ENCODE data around the gene SCAPER. TPM values are rescaled to one million over a fixed set of nuclear protein-coding genes. Genes with fewer than 3 reads are reported as not detected.

Gene SCAPER
- total RNA-seq, 1 experiment from 2014 or later, result 14.7 TPM

GRCh38 chr15:76333309-76333708 is 571.8 kb downstream of the SCAPER start:
- CTCF ChIA-PET, result interaction anchor here (0.7 to 1.2 kb wide), 4 partner anchors 12 to 148 kb away, joined by 3 to 6 read pairs (median 3); no protein-coding TSS in a partner anchor

More at GRCh38 chr15:76333309-76333708, 571.8 kb downstream of the SCAPER start:
- Histone ChIP-seq H3K9me2 (ENCODE audit: insufficient read depth) (no peaks in the 10 kb centered on the region), H3K9me3 (ENCODE audit: control insufficient read depth in 1 of 2, insufficient read depth in 1 of 2, low read depth in 1 of 2, low read length in 2 of 2) (no peaks in the 10 kb centered on the region), H3K27me3 (ENCODE audit: insufficient read depth, low read length) (no peaks in the 10 kb centered on the region), H2AFZ (ENCODE audit: low read depth, low read length, poor library complexity, severe bottlenecking) (no peak overlapping the region), H4K20me1 (ENCODE audit: insufficient read depth) (no peaks in the 10 kb centered on the region), H3K27ac (ENCODE audit: low read depth, low read length) (no peak overlapping the region), H3K4me1 (ENCODE audit: control insufficient read depth in 1 of 2, insufficient read depth in 2 of 2, low read length in 2 of 2) (peaks cover 10 to 33% of the 10 kb centered on the region in 2 experiments; a peak in 3 of 4 replicates), H3K4me3 (replicated peaks in 1 of 2; ENCODE audit: low read depth in 1 of 2, low read length in 2 of 2) (no peak overlapping the region), H3K36me3 (ENCODE audit: control insufficient read depth in 1 of 2, insufficient read depth in 2 of 2, low read length in 2 of 2) (no peaks in the 10 kb centered on the region), H3K4me2 (ENCODE audit: low read length) (no peak overlapping the region), H3K9ac (ENCODE audit: low read length) (no peak overlapping the region), H3K79me2 (ENCODE audit: insufficient read depth, low read length) (peaks cover 11% of the 10 kb centered on the region)
- intact Hi-C loops (cut with micrococcal nuclease), result loop anchor here (10.0 kb wide), 1 partner anchor 511 kb away; no protein-coding TSS in a partner anchor
- ChIA-PET RAD21 (ENCODE audit: low non-redundant PET in 1 of 2, low total read pairs in 2 of 2, uncharacterized antibody in 2 of 2, unreplicated experiment in 2 of 2) (no interaction called here), POLR2A (no interaction called here)
- no peak for DNase-seq (ENCODE audit: low read depth, low spot score)
- ATAC-seq, result no peak
- TF ChIP-seq YY1 (IDR thresholded peaks at IDR 0.05; ENCODE audit: extremely low read depth, insufficient replicate concordance, low read depth, low read length), result no peak
- no peak for TF ChIP-seq REST (IDR thresholded peaks at IDR 0.05; ENCODE audit: low read depth)
- no peak for TF ChIP-seq ZBTB33 (IDR thresholded peaks at IDR 0.05; ENCODE audit: extremely low read depth, insufficient replicate concordance, low read length)
- no peak for TF ChIP-seq SP1 (IDR thresholded peaks at IDR 0.05; ENCODE audit: low read depth)
- TF ChIP-seq ZFX (IDR thresholded peaks at IDR 0.05), result no peak
- no peak for TF ChIP-seq FOSL1 (IDR thresholded peaks at IDR 0.05; ENCODE audit: low read depth)
- no peak for TF ChIP-seq EGR1 (IDR thresholded peaks at IDR 0.05; ENCODE audit: low read depth)
- no peak for TF ChIP-seq TCF7L2 (IDR thresholded peaks at IDR 0.05; ENCODE audit: borderline replicate concordance, extremely low read depth, insufficient read depth, insufficient read length)
- no peak for TF ChIP-seq CBX3 (IDR thresholded peaks at IDR 0.05; ENCODE audit: low read depth)
- TF ChIP-seq CEBPB (IDR thresholded peaks at IDR 0.05; ENCODE audit: low read depth), result no peak
- TF ChIP-seq SRF (IDR thresholded peaks at IDR 0.05; ENCODE audit: low read depth), result no peak
- no peak for TF ChIP-seq ELF1 (IDR thresholded peaks at IDR 0.05; ENCODE audit: borderline replicate concordance, low read depth)
- no TSS peak for BruUV-seq (replicated peaks)

All from HCT116 (cell line).